ENCODE data around the gene CSK.

CSK gene

DNA sequence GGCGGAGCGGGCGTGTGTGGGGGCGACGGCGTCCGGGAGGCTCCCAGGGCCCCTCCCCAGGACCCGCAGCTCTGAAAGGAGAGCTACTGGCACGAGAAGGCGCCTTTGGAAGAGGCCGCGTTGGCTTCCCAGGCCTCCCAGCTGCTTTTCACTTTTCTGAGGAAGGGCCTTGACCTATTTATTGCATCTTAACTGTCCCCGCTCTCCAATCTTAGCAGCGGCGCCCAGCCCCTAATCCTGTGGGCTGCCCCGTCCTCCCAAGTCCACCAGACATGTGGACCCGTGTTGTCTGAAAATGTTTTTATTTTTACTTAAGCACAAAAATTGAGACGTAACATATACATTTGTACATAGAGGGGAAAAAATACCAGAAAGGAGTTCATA, 61.6 kb downstream of the CSK start:
- DNase-seq (ENCODE audit: low spot score): no peak

DNA sequence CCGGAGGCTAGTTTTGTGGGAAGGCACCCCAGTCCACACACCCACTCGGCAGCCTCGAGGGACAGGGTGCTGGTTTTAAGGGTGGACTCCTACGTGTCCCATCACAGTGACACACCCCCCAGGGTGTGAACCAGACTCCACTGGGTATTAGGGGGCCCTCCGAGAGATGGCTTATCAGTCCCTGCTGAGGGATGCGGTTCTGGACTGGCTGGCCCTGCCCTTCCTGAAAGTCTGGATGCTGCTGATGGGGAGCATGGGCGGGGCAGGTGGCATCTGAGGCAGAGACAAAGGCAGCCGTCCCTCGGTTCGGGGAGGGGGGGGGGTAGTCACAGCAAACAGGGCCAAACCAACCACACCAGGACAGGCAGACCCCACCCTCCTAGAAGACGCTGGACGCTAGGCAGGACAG, 62.0 kb downstream of the CSK start:
- no peak for DNase-seq (ENCODE audit: low spot score)

DNA sequence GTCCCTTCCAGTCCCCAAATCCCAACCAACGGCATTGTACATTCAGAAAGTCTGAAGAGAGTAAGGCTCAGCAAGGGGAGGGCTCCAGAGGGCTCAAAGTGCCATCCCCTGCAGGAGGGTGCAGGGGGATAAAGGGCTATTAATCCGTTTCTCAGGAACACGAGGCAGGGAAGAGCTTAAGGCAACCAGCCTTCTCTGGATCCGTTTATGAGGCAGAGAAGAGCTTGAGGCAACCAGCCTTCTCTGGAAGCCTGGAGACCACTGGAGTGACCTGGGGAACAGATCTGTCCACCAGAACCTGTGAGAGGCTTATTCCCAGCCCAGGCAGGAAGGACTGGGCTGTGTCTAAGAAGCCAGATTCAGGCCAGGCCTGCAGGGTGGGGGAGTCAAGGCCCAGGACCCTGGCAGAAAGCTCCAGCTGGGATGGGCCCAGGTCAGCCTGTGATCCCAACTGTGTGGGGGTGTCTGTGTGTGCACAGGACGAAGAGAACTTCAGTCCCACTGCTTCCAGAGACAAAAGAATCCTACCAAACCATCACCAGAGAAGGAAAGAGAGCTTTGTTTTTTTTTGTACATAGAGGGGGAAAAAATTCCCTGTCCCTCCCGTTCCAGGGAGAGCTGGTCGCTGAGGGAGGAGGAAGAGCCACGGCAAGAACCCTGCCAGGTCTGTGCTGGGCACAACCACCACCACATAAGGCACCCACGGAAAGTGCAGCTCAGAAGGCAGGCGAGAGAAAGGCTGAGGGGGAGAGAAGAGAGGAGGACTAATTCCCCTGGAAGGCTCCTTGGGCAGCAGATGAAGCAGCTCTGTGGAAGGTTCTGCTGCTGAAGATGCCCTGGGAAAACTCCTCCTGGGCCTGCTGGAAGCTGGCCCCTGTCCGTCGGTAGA, 62.7 kb downstream of the CSK start:
- DNase-seq (ENCODE audit: low spot score): no peak

DNA sequence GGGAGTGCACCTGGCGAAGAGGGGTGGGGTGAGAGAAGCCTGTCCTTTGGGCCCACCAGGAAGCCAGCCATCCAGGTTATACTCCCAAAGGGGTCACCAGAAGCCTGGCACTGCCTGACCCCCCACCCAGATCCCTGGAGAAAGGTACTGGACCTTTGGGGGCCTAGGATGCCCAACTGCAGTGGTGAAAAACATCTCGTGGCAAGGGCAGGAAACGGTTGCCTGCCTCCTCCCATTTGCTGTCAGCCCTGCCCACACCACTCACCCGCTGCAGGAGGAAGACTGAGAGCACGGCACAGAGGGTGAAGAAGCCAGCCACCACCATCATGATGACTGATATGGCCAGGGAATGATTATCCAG, 63.3 kb downstream of the CSK start:
- DNase-seq (ENCODE audit: low spot score): no peak

DNA sequence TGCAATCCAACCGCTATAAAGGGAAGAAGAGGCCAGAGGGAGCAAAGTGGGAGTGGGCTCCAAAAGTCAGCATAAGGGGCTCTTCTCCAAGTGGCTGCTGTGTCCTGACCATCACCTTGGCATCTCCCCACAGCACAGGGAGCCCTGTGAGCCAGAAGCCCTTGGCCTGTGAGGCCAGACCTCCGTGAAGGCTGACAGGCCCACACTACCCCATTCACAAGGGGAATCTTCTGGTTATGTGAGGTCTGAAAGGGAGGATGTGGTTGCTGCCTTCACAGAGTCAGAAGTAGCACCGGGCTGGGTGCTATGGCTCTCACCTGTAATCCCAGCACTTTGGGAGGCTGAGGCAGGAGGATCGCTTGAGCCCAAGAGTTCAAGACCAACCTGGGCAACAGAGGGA, 63.7 kb downstream of the CSK start:
- no peak for DNase-seq (ENCODE audit: low spot score)

DNA sequence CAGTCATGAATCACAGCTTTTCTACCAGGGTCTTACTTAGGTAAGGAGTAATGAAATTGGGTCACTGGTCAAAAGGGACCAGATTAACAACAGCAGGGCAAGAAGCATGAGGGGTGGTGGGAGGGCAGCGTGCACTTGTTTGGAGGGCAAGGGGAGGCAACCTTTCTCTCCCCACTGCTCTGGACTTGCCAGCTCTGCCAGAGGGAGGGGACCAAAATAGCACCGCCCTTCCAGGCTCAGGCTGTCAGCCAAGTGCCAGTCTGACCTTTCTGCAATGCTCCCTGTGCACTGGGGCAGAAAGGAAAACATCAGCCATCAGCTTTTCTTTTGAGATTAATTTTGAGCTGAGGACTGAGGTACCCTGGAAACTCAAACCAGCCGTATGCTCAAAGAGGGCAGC, 65.6 kb downstream of the CSK start:
- DNase-seq (ENCODE audit: low spot score): no peak

DNA sequence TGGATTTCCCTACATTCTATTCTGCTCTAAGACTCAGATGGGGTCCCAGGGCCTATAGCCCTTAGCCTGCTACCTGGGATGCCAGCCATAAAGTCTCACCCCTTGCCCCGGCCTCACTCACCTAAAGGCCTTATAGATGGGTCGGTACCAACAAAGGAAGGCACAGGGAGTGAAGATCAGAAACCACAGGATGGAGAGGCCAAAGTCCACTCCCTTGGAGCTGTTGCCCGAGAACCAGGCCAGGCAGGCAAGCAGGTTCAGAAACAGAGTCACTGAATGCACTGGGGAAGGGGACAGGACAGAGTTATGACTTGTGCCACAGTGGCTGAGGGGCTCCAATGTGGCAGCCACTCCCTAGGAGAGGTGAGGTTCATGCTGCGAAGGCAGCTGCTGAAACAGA, 68.5 kb downstream of the CSK start:
- no peak for DNase-seq (ENCODE audit: low spot score)

DNA sequence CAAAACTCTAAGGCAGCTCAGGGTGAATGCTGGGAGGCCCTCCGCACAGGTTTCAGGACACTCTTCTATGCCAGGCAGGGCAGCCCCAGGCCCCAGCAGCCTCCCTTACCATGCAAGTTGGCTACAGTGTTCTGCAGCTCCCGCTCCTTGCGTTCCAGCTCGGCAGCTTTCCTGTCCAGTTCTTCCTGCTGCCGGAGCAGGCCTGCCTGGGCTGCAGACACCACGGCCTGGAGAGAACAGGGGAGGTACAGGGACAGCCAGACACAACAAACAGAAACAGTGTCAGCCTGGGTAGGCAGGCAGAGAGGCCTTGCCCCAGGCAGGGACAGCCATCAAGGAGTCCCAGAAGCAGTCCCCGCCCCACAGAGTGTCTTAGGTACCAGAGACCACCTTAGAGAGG, 70.1 kb downstream of the CSK start:
- DNase-seq (ENCODE audit: low spot score): no peak

All from iPS-NIHi11 (cell line).